ENCODE measurements around the gene TRIM61. TPM values are rescaled to one million over a fixed set of nuclear protein-coding genes. Genes with fewer than 3 reads are reported as not detected.

The TRIM61 gene
- total and polyA plus RNA-seq, 9 of the 15 experiments (the other 6 are each of a cell fraction or from before 2014, with no cell fraction given): 0.07 to 0.92 (median 0.42) TPM

DNA sequence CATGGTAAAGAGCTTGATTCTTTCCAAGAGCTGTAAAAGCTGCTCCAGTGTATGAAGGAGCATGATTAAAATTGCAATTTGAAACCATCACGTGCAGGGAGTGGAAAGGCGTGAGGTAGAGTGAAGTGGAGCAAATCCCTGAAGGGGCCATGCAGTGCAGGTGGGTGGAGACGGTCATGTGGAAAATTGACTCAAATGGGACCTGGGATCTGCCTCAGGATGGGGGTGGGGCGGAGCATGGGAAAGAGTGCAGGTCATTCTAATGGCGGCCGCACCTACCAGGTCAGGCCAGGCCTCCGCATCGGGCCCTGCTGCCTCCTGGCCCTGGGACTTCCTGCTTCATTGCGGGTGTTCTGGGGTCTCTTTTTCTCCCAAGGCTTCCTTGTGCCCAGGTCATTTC lies 29.0 kb upstream of the TRIM61 start:
- Histone ChIP-seq H3K36me3 (ENCODE audit: control insufficient read depth, insufficient read depth, low read length) (no peaks in the 10 kb centered on the region), H3K4me1 (replicated peaks in 1 of 2; ENCODE audit: control insufficient read depth in 2 of 2, insufficient read depth in 2 of 2, low read length in 2 of 2) (no peaks in the 10 kb centered on the region), H3K27ac (ENCODE audit: extremely low read depth, low read depth, low read length) (no peak overlapping the region), H3K9me3 (replicated peaks; ENCODE audit: control insufficient read depth, insufficient read depth, low read depth, low read length) (no peaks in the 10 kb centered on the region), H3K79me2 (ENCODE audit: control insufficient read depth, insufficient read depth, low read length) (no peaks in the 10 kb centered on the region), H4K20me1 (replicated peaks; ENCODE audit: control insufficient read depth, insufficient read depth, low read length) (no peaks in the 10 kb centered on the region), H3K27me3 (ENCODE audit: control insufficient read depth in 2 of 2, insufficient read depth in 2 of 2, low read length in 2 of 2) (peaks cover 11 to 45% of the 10 kb centered on the region in 2 experiments), H3K9me1 (ENCODE audit: control insufficient read depth, insufficient read depth, low read length) (no peaks in the 10 kb centered on the region), H3K4me3 (no peak overlapping the region), H2AFZ (ENCODE audit: low read depth, low read length) (no peak overlapping the region), H3K4me2 (ENCODE audit: insufficient read depth, low read length) (no peak overlapping the region), H3K9ac (ENCODE audit: insufficient read depth in 1 of 2, low read depth in 2 of 2, low read length in 2 of 2) (no peak overlapping the region)
- BruUV-seq (replicated peaks): no TSS peak
- ATAC-seq (peak; percentile 53; the same call in 1 of the 3 replicates), DNase-seq (ENCODE audit: extremely low read depth in 1 of 4, low spot score in 3 of 4) (no peak), FAIRE-seq (no peak)
- CTCF ChIA-PET (ENCODE audit: low intra/inter-chr PET ratio): no interaction called here
- intact Hi-C loops (cut with micrococcal nuclease): no loop called here
- 7% methylated on average over 9 of the region's 9 CpGs for WGBS (ENCODE audit: insufficient coverage, low coverage, missing lambda C conversion rate)
- in situ Hi-C loops (cut with MboI): no loop called here
- POLR2A ChIA-PET: no interaction called here
- TF ChIP-seq, protein P1, sequence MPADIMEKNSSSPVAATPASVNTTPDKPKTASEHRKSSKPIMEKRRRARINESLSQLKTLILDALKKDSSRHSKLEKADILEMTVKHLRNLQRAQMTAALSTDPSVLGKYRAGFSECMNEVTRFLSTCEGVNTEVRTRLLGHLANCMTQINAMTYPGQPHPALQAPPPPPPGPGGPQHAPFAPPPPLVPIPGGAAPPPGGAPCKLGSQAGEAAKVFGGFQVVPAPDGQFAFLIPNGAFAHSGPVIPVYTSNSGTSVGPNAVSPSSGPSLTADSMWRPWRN (IDR thresholded peaks at IDR 0.05; ENCODE audit: low read depth): no peak
- TF ChIP-seq, protein P2, sequence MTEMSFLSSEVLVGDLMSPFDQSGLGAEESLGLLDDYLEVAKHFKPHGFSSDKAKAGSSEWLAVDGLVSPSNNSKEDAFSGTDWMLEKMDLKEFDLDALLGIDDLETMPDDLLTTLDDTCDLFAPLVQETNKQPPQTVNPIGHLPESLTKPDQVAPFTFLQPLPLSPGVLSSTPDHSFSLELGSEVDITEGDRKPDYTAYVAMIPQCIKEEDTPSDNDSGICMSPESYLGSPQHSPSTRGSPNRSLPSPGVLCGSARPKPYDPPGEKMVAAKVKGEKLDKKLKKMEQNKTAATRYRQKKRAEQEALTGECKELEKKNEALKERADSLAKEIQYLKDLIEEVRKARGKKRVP (CRISPR knock-in tag; IDR thresholded peaks at IDR 0.05): no peak
- TF ChIP-seq, protein P3, sequence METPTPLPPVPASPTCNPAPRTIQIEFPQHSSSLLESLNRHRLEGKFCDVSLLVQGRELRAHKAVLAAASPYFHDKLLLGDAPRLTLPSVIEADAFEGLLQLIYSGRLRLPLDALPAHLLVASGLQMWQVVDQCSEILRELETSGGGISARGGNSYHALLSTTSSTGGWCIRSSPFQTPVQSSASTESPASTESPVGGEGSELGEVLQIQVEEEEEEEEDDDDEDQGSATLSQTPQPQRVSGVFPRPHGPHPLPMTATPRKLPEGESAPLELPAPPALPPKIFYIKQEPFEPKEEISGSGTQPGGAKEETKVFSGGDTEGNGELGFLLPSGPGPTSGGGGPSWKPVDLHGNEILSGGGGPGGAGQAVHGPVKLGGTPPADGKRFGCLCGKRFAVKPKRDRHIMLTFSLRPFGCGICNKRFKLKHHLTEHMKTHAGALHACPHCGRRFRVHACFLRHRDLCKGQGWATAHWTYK (CRISPR knock-in tag; IDR thresholded peaks at IDR 0.05): no peak
- TF ChIP-seq EGR1 (conservative IDR thresholded peaks at IDR 0.05) (no peak), ZNF217 (CRISPR knock-in tag; IDR thresholded peaks at IDR 0.05) (no peak), TEAD1 (CRISPR knock-in tag; IDR thresholded peaks at IDR 0.05) (no peak)
- TF ChIP-seq, protein P4, sequence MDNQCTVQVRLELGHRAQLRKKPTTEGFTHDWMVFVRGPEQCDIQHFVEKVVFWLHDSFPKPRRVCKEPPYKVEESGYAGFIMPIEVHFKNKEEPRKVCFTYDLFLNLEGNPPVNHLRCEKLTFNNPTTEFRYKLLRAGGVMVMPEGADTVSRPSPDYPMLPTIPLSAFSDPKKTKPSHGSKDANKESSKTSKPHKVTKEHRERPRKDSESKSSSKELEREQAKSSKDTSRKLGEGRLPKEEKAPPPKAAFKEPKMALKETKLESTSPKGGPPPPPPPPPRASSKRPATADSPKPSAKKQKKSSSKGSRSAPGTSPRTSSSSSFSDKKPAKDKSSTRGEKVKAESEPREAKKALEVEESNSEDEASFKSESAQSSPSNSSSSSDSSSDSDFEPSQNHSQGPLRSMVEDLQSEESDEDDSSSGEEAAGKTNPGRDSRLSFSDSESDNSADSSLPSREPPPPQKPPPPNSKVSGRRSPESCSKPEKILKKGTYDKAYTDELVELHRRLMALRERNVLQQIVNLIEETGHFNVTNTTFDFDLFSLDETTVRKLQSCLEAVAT (IDR thresholded peaks at IDR 0.05): no peak

All from K562 (cell line).